GM18868 (cell line): Measurements from ENCODE around the gene REXO5.
"Not testable (repeated sequence)": the region's sequence is repeated elsewhere in the genome, so short reads cannot be mapped to it uniquely, and the experiment has no call there.

Experiments used
- ATAC-seq: cut with Tn5 transposase; IDR thresholded peaks from one replicate; pipeline ENCODE4 v1.9.1; 2021; ENCODE audit warnings: mild to moderate bottlenecking, moderate library complexity; ENCODE audit not compliant: unreplicated experiment

The REXO5 gene

GRCh38 chr16:20849589-20850390 lies 43.5 kb downstream of the REXO5 start:
- no peak for ATAC-seq

- ATAC-seq, result no peak
These were observed 44.7 kb downstream of the REXO5 start for GRCh38 chr16:20850981-20851380.

- ATAC-seq, result no peak
These were observed 45.3 kb downstream of the REXO5 start for GRCh38 chr16:20851601-20852000.

- ATAC-seq, result no peak
These were observed 46.8 kb downstream of the REXO5 start for GRCh38 chr16:20853143-20853542.

GRCh38 chr16:20853981-20854620 lies 47.8 kb downstream of the REXO5 start:
- ATAC-seq, result no peak

GRCh38 chr16:20854963-20855362 lies 48.6 kb downstream of the REXO5 start:
- ATAC-seq, result no peak

GRCh38 chr16:20857281-20857680 lies 51.0 kb downstream of the REXO5 start:
- ATAC-seq, result no peak

GRCh38 chr16:20859229-20859628 lies 52.9 kb downstream of the REXO5 start:
- ATAC-seq, result no peak

- ATAC-seq, result no peak
These were observed 53.4 kb downstream of the REXO5 start for GRCh38 chr16:20859699-20860098.

GRCh38 chr16:20860361-20860760 lies 54.0 kb downstream of the REXO5 start:
- no peak for ATAC-seq

- not testable (repeated sequence) for ATAC-seq
These were observed 54.7 kb downstream of the REXO5 start for GRCh38 chr16:20860995-20861394.

- ATAC-seq, result no peak
These were observed 56.0 kb downstream of the REXO5 start for GRCh38 chr16:20862162-20862960.

GRCh38 chr16:20864376-20864775 lies 58.0 kb downstream of the REXO5 start:
- not testable (repeated sequence) for ATAC-seq

- peak; percentile 86 for ATAC-seq
These were observed 59.2 kb downstream of the REXO5 start for GRCh38 chr16:20865420-20866131.

GRCh38 chr16:20866145-20866772 lies 59.9 kb downstream of the REXO5 start:
- peak; percentile 12 for ATAC-seq

- ATAC-seq, result no peak
These were observed 60.5 kb downstream of the REXO5 start for GRCh38 chr16:20866801-20867200.

GRCh38 chr16:20867585-20867984 lies 61.3 kb downstream of the REXO5 start:
- no peak for ATAC-seq

GRCh38 chr16:20868890-20869289 lies 62.6 kb downstream of the REXO5 start:
- ATAC-seq, result no peak

GRCh38 chr16:20870122-20870820 lies 63.9 kb downstream of the REXO5 start:
- ATAC-seq, result no peak

- ATAC-seq, result no peak
These were observed 64.9 kb downstream of the REXO5 start for GRCh38 chr16:20871258-20871657.
